Activated CD8-positive, alpha-beta memory T cell treated with anti-CD3 and anti-CD28 coated beads, Interleukin-2, amount 50 U/mL, for 48 hours (primary cell): ENCODE measurements around the gene NEK1.
"Not testable (repeated sequence)": the region's sequence is repeated elsewhere in the genome, so short reads cannot be mapped to it uniquely, and the experiment has no call there.

Experiments
- DNase-seq: peaks from one replicate; pipeline ENCODE4 v3.0.0-alpha.2; 2020

The NEK1 gene

GRCh38 chr4:169601016-169601771 is 11.2 kb downstream of the NEK1 start:
- DNase-seq, result no peak

GRCh38 chr4:169594560-169595195 is 17.7 kb downstream of the NEK1 start:
- no peak for DNase-seq

GRCh38 chr4:169593050-169593560 is 19.3 kb downstream of the NEK1 start:
- no peak for DNase-seq

GRCh38 chr4:169583563-169583962 is 28.8 kb downstream of the NEK1 start:
- no peak for DNase-seq

DNA sequence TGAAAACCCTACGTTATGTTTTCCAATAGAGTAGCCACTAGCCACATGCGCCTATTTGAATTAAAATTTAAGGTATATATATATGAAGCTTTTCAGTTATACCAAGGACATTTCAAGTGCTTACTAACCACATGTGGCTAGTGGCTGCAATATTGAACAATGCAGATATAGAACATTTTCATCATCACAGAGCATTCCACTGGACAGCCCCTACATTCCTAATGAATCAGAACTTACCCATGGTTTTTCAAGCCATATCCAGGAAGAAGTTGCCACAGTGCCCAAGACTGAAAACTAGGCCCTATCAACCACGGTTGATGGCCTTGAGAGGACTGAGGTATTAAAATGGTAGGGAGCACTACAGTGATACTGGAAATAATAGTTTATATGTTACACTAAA is 29.7 kb downstream of the NEK1 start:
- DNase-seq, result no peak

DNA sequence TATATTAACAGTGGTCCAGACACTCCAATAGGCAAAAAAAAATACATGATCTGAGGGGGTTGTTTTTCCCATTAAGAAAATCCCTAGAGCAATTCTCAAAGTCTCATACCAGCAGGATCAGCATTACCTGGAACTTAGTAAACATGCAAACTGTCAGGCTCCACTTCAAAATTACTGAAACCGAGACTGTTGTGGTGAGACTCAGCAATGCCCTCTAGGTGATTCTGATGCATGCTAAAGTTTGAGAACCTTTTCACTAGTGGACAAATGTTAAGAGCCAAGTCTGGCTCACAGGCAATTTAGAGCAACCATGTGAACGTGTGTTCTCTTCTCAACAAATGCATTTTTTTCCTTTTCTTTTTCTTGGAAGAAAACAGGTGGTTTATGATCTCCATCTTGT is 30.2 kb downstream of the NEK1 start:
- no peak for DNase-seq

- DNase-seq, result no peak
Observed at GRCh38 chr4:169573889-169574288, 38.5 kb downstream of the NEK1 start.

GRCh38 chr4:169571435-169571834 is 40.9 kb downstream of the NEK1 start:
- DNase-seq, result no peak

DNA sequence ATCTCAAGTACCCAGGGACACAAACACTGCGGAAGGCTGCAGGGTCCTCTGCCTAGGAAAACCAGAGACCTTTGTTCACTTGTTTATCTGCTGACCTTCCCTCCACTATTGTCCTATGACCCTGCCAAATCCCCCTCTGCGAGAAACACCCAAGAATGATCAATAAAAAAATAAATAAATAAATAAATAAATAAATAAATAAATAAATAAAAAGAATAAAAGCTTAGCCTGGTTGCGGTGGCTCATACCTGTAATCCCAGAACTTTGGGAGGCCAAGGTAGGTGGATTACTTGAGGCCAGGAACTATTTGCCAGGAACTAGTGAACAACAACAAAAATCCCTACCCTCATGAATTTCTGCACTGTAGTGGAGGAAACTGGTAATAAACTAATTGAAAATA is 41.4 kb downstream of the NEK1 start:
- DNase-seq, result not testable (repeated sequence)

DNA sequence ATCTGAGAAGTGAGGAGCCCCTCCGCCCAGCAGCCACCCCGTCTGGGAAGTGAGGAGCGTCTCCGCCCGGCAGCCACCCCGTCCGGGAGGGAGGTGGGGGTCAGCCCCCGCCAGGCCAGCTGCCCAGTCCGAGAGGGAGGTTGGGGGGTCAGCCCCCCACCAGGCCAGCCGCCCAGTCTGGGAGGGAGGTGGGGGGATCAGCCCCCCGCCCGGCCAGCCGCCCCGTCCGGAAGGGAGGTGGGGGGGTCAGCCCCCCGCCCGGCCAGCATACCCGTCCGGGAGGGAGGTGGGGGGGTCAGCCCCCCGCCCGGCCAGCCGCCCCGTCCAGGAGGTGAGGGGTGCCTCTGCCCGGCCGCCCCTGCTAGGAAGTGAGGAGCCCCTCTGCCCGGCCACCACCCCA is 42.1 kb downstream of the NEK1 start:
- DNase-seq, result not testable (repeated sequence)

DNA sequence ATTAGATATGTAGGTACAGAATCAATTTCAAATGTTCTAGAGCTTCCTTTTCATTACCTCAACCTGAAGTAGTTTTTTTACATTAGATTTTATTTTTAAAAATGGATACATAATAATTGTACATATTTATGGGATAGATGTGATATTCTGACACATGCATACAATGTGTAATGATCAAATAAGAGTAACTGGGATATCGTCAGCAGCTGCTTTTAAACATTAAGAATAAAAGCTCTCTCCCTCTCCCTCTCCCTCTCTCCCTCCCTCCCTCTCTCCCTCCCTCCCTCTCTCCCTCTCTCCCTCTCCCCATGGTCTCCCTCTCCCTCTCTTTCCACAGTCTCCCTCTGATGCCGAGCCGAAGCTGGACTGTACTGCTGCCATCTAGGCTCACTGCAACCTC is 43.2 kb downstream of the NEK1 start:
- not testable (repeated sequence) for DNase-seq

DNA sequence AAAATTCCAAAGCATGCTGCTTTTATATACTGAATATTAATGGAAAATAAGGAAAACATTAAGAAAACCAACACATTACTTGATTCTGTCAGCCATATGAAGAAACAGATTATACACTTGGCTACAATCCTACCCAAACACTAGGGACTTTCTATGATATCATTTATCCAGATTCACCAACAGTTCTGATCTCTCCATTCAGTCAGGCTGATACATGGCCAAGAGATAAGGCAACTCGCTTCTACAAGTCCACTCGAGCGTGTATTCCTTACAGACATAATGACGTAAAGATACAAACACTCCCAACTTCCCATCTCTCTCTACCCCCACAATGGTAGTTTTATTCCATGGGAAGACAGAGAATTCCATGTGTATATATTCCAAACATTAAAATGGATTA is 44.5 kb downstream of the NEK1 start:
- no peak for DNase-seq

DNA sequence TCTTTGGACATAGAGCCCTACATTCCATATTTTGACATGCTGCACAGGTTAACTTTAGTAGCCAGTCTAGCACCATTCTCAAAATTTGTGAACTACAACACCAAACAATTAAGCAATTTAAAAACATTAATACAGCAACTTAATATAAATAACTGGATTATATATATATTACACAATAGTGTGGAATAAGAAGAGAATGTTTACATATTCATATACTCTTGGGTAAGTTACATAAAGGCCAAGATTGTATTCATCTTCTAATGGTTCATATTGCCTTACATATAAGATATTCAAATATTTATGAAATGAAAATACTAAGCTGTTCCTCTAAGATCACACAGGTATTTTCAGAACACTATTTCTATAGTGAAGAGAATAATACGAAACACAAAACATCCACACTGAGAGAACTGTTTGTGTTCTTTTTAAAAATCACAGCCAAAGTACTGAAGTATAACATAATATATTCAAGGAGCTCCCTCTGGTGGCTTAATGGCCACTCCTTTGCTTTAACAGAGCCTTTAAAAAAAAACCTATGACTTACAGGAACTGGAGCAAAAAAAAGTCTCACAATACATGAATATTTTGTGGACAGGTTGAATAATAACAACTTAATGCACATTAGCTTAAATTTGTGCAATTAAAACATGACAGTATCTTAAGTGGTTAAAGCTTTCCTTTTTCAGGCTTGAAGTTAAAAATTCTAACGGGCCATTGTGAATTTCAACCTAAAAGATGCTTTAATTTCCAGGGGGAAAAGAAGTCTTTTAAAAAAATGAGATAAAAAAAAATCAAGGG is 46.2 kb downstream of the NEK1 start:
- no peak for DNase-seq

GRCh38 chr4:169565606-169566005 is 46.8 kb downstream of the NEK1 start:
- no peak for DNase-seq

DNA sequence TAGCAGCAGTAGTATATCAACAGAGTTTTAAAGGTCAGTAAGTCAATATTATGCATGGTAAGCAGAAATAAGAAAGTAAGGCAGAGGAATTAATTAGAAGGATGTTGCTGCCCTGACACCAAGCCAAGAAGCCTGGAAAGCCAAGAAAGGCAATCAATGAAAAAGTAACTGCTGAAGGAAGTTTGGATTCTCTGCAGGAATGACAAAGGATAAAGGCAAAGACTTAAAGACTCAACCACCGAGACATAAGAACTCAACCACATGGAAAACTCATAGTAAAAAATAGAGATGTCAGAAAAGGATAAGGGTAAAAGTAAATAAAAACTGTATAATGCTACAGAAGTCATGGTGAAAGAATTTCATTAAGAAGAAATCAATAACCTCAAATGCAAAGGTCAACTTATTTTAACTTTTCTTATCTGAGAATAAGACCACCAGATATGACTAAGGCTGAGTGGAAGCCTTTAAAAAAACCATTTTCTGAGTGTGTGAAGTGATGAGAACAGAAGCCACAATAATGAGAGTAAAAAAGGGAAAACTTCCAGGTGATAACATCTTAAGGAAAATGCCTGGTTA is 55.2 kb downstream of the NEK1 start:
- no peak for DNase-seq

- not testable (repeated sequence) for DNase-seq
Observed at GRCh38 chr4:169546548-169546947, 65.8 kb downstream of the NEK1 start.

DNA sequence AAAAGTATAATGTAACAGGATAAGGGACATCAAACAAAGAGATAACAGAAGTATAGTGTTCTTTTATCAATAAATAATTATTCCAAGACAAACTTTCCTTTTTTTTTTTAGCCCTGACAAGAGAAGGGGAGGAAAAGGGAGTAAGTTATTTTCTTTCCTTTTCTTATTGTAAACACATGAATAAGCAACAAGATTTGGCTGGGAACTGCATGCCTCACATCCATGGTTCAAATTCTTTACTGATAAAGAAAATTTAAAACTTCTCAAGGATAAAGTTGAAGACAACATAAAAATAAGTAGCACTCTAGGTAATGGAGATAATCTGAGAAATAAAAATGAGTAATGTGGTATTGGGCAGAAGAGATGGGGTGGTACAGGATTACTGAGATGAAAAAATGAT is 71.6 kb downstream of the NEK1 start:
- DNase-seq, result no peak

DNA sequence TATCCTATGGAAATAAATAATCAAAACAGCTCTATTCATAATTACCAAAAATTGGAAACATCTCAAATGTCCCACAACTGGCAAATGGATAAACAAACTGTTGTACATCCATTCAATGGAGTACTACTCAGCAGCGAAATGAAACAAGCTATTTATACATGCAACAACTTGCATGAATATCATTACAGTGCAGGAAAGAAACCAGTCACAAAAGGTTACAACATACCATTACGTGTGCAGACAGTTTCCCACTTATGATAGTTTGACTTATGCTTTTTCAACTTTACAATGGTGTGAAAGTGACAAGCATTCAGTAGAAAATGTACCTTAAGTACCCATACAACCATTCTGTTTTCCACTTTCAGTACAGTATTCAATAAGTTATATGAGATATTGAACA is 82.3 kb downstream of the NEK1 start:
- no peak for DNase-seq

DNA sequence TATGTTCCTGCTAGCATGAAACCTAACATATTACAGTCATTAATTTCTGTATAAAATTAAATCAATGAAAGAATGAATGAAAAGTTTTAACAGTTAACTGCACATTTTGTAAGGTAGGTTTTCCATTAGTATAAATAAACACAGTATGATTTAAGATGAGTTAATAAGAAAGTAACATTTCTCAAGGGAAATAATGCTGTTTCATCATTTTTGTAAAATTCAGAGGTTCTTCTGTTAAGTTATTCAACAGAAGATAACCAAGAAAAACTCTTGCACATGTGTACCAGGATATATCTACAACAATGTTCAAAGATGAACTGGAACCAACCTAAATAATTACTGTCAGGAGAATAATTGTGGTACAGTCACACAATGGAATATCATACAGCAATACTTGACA is 88.6 kb downstream of the NEK1 start:
- DNase-seq, result no peak

GRCh38 chr4:169510617-169511016 is 101.8 kb downstream of the NEK1 start:
- no peak for DNase-seq

- no peak for DNase-seq
Observed at GRCh38 chr4:169506903-169507302, 105.5 kb downstream of the NEK1 start.

GRCh38 chr4:169499907-169500306 is 112.5 kb downstream of the NEK1 start:
- not testable (repeated sequence) for DNase-seq

DNA sequence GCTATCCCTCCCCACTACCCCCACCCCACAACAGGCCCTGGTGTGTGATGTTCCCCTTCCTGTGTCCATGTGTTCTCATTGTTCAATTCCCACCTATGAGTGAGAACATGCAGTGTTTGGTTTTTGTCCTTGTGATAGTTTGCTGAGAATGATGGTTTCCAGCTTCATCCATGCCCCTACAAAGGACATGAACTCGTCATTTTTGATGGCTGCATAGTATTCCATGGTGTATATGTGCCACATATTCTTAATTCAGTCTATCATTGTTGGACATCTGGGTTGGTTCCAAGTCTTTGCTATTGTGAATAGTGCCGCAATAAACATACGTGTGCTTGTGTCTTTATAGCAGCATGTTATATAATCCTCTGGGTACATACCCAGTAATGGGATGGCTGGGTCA is 118.1 kb downstream of the NEK1 start:
- DNase-seq, result not testable (repeated sequence)
